NCI-H2196 treated with DMSO at 0.1 percent for 48 hours (cell line): Measurements from ENCODE around the gene CWC25.
"Not testable (repeated sequence)": the region's sequence is repeated elsewhere in the genome, so short reads cannot be mapped to it uniquely, and the experiment has no call there.

Source experiments
- DNase-seq: peaks from one replicate; lab custom pipeline; 2025; ENCODE audit not compliant: unreplicated experiment; lab: John Stamatoyannopoulos, UW

The CWC25 gene

GRCh38 chr17:38824899-38825761 is at the start of gene CWC25:
TSS of gene CWC25 (minus strand) at chr17:38825321. CDS start at chr17:38825183, 138 bp downstream.
- peak; percentile 26 for DNase-seq

GRCh38 chr17:38873640-38874380 is 48.7 kb upstream of the CWC25 start:
- no peak for DNase-seq

GRCh38 chr17:38872671-38873385 is 47.7 kb upstream of the CWC25 start:
- no peak for DNase-seq

- no peak for DNase-seq
Measured at GRCh38 chr17:38872027-38872511, 46.9 kb upstream of the CWC25 start.

GRCh38 chr17:38871247-38872015 is 46.3 kb upstream of the CWC25 start:
- peak; percentile 20 for DNase-seq

- no peak for DNase-seq
Measured at GRCh38 chr17:38870259-38871165, 45.4 kb upstream of the CWC25 start.

GRCh38 chr17:38869526-38870258 is 44.6 kb upstream of the CWC25 start, which contains the start of gene LASP1:
TSS of gene LASP1 (plus strand) at chr17:38870058. CDS start at chr17:38870190, 132 bp downstream.
- peak; percentile 45 for DNase-seq

GRCh38 chr17:38868817-38869525 is 43.9 kb upstream of the CWC25 start:
- peak; percentile 9 for DNase-seq

GRCh38 chr17:38867968-38868816 is 43.1 kb upstream of the CWC25 start:
- DNase-seq: no peak

GRCh38 chr17:38867179-38867967 is 42.3 kb upstream of the CWC25 start:
- no peak for DNase-seq

- no peak for DNase-seq
Measured at GRCh38 chr17:38864636-38865398, 39.7 kb upstream of the CWC25 start.

GRCh38 chr17:38861399-38861843 is 36.3 kb upstream of the CWC25 start:
- no peak for DNase-seq

GRCh38 chr17:38857271-38857670 is 32.1 kb upstream of the CWC25 start:
- DNase-seq: no peak

- DNase-seq: not testable (repeated sequence)
Measured at GRCh38 chr17:38855101-38855714, 30.1 kb upstream of the CWC25 start.
